Limb (tissue), 2 donors: ENCODE measurements around the gene OR6Q1.
"Not testable (repeated sequence)": the region's sequence is repeated elsewhere in the genome, so short reads cannot be mapped to it uniquely, and the experiment has no call there.

Experiments used
- DNase-seq, 2 donors: peaks; one replicate each; pipeline ENCODE4 v3.0.0-alpha.2; 2016; ENCODE audit errors: extremely low spot score in 2 of 2

OR6Q1 gene

DNA sequence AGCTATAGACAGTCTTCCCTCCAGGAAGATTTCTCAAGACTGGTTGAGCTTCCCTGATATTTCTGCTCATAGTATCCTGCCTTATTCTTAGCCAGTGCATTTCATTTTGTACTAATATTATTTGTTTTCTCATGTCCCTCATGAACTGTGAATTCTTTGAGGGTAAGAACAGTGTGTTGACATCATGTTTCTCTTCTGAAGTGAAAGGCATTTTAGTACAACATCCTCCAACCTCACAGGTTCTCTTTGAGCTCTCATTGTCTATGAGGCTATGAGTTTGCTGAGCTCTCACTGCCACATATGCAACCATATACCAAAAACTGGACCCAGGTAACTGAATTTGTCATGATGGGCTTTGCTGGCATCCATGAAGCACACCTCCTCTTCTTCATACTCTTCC is at the start of gene OR6Q1:
TSS of gene OR6Q1 (plus strand) at position 301 of the 400 bp plus-strand sequence. CDS start at position 301, 0 bp downstream.
- DNase-seq = no peak

DNA sequence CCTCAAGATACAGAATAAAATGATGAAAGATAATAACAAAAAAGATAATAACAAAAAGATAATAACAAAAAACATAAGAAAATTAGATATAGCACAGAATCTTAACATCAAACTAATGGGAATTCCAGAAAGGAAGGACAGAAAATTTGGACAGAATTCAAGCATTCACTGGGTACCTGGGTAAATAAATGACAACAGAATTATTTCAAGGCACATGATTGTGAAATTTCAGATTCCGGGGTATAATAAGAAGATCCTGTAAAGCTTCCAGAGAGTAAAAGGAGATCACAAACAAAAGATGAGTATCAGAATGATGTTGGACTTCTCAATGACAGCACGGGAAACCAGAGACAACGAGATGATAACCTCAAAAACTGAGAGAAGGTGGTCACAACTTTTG is 49.2 kb upstream of the OR6Q1 start:
- DNase-seq = no peak

- DNase-seq = no peak
Observed at GRCh38 chr11:57982776-57983175, 48.0 kb upstream of the OR6Q1 start.

GRCh38 chr11:57983191-57983590 is 47.6 kb upstream of the OR6Q1 start:
- DNase-seq = no peak

- DNase-seq = not testable (repeated sequence)
Observed at GRCh38 chr11:57999523-57999922, 31.2 kb upstream of the OR6Q1 start.

DNA sequence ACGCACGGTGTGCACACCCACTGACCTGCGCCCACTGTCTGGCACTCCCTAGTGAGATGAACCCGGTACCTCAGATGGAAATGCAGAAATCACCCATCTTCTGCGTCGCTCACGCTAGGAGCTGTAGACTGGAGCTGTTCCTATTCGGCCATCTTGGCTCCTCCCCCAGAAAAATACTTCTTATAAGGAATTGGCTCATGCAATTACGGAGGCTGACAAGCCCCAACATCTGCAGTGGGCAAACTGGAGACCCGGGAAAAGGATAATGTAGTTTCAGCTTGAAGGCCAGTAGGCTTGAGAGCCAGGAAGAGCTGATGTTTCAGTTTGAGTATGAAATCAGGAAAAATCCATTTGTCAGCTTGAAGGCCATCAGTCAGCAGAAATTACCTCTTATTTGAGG is 30.7 kb upstream of the OR6Q1 start:
- not testable (repeated sequence) for DNase-seq

DNA sequence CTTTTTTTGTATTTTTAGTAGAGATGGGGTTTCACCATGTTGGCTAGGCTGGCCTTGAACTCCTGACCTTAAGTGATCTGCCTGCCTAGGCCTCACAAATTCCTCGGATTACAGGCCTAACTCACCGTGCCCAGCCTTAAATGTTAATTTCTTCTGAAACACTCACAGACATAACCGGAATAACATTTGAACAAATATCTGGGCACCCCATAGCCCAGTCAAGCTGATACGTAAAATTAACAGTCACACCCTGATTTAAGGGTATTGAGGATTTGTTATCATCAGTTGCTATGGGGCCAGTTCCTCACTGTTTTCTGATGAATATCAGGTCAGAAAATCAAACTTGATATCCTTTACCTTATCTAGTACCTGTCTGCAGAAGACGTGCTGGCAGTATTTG is 30.1 kb upstream of the OR6Q1 start:
- no peak for DNase-seq

- no peak for DNase-seq
Observed at GRCh38 chr11:58003036-58003435, 27.7 kb upstream of the OR6Q1 start.

GRCh38 chr11:58003591-58003990 is 27.2 kb upstream of the OR6Q1 start:
- no peak for DNase-seq

DNA sequence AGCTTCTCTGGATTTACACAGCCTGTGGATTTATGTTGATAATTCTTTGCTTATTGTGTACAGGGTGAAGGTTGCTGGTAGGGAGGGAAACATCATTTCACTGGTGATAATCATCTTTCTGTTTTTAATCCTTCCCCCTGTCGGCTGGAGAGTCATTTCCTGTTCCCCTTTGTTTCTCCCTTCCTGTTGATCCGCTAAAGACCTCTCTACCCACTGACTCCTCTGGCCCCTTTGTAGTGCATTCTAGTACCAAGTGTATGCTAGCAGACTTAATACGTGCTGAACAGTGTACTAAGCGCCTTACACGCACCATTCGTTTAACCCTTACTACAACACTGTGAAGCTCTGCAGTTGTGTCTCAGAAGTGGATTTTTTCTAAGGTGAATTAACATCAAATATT is 26.1 kb upstream of the OR6Q1 start:
- no peak for DNase-seq

DNA sequence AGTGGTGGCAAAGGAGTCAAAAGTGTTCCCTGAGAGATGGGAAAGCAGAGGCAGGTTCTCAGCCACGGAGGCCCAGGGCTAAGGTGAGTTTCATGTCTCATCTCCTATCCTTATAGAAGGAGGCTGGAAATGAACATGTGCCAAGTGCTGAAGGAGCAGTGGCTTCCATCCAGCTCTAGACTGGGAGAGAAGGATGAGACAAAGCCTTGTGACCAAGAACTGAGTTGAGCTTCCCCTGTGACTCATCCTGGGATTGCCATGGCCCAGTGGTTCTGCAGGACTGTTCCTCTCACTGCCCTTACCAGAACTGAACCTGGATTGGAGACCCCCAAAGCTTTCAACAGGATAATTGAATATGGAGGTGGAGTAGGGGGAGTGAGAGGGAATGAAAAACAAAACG is 23.8 kb upstream of the OR6Q1 start:
- no peak for DNase-seq

GRCh38 chr11:58011771-58012170 is 19.0 kb upstream of the OR6Q1 start:
- DNase-seq = no peak

DNA sequence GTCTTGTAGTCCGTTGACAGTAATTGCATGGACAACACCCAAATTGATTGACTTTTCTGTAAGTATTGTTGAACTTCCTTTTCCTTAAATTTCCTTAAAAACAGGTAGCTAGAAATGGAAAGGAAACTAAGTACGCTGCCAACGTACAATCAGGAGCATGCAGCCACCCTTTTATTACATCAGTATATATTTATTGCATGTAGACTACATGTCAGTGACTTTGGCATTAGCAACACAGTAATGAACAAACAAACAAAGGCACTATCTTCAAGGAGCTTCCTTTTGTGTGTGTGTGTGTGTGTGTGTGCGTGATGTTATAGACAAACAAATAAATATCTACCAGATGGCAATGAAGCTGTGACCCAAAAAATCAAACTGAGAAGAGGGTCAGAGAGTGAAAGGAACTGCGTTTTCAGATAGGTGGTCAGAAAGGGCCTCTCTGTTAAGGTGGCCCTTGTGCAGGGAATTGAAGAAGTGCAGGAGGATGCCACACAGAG is 7.3 kb upstream of the OR6Q1 start, which contains the start of gene OR9Q1:
TSS of gene OR9Q1 (plus strand) at position 447 of the 497 bp plus-strand sequence. CDS start 155,564 bp downstream, outside the sequence.
- DNase-seq = no peak

DNA sequence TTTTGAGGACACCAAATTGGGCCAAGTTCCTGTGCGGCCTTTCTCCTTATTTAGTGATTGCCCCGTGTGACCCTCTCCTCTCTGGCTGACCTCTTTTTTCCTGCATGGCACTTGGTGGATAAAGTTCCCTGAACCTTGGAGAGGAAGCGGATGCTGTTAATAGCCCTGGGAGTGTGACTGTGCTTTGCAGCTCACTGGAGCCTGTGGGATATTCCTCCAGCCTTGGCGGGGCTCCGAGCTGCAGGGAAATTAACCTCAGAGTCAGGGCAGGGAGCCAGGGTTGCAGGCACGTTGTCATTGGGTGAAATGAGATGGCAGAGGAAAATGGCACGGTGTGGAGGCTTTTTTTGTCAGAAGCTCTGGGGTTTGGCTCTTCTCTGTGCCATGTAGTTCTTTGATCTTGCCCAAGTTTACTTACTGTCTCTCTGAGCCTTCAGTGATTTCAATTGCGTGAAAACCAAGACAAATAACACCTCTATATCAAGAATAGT is 6.1 kb upstream of the OR6Q1 start:
- no peak for DNase-seq

DNA sequence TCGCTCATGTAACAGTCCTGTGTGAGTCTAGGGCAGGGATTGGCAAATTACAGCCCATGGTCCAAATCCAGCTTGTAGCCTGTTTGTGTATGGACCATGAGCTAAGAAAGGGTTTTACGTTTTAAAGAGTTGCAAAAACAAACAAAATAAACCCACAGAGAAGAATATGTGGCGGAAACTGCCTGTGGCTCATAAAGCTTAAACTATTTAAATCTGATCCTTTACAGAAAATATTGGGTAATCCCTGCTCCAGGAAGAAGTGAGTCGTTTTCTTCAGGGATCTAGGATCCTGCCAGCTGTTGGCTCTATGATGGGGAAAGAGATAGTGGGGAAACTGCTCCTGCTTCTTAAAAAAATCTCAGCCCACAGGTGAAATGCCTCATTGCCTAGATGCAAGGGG is 3.4 kb upstream of the OR6Q1 start:
- no peak for DNase-seq

DNA sequence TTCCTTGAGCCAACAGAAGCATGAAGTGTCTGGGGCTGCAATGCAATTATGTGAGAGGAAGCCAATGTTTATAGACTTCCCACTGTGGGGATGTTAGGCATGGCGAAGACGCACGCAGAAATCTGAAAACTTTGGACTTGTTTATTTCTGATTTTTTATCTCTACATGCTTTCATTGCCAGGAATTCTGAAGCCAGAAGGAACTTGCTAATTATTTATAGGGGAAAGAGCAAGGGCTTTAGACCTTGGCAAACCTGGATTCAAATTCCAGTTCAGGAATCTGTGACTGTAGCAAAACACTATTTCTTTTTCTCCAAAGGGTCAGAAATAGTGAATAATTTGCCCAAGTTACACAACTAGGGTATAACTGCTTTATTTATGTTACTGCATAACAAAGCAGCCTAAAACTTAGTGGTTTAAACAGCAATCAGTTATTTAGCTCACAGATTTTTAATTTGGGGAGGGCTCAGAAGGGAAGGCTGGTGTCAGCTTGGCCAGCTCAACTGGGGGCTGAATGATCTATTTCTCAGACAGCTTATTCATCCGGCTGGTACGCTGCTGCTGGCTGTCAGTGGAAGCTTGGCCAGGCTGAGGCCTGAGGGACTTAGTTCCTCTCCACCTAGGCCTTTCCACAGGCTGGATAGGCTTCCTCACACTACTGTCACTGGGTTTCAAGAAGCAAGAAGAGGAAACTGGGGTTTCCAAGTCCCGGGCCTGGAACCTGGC is 1.9 kb upstream of the OR6Q1 start:
- no peak for DNase-seq

- no peak for DNase-seq
Observed at GRCh38 chr11:58034471-58034870, 3.7 kb downstream of the OR6Q1 start.

- DNase-seq = no peak
Observed at GRCh38 chr11:58039589-58039988, 8.8 kb downstream of the OR6Q1 start.

GRCh38 chr11:58043379-58043778 is 12.6 kb downstream of the OR6Q1 start:
- no peak for DNase-seq

DNA sequence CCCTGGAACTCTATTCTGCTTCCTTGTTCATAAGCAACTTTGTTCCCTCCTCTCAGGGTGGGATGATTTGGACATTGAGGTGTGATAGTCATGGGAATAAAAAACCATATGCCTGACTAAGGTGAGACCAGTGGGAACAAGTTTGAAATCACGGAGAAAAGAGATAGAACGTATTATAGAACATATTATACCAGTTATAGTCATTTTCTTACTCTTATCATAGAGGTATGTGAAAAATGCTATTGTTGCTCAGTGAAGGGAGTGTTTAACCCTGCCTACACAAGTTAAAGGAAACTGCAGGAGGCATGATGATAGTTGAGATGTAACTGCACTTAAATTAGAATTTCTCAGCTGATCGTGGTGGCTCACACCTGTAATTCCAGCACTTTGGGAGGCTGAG is 15.5 kb downstream of the OR6Q1 start:
- DNase-seq = no peak

- no peak for DNase-seq
Observed at GRCh38 chr11:58047818-58048217, 17.1 kb downstream of the OR6Q1 start.

GRCh38 chr11:58055806-58056401 is 25.2 kb downstream of the OR6Q1 start:
- no peak for DNase-seq

- DNase-seq = no peak
Observed at GRCh38 chr11:58057481-58057880, 26.7 kb downstream of the OR6Q1 start.
